B cell (primary cell): Measurements from ENCODE around the gene SERTM1. TPM values are rescaled to one million over a fixed set of nuclear protein-coding genes. Genes with fewer than 3 reads are reported as not detected.

Source experiments
- ATAC-seq: fragments of 200-7000 bp; cut with Tn5 transposase; one replicate; pipeline ENCODE4 v1.10.0; 2021; ENCODE audit warnings: low read depth, mild to moderate bottlenecking, moderate number of reproducible peaks, moderate library complexity
- CTCF ChIA-PET: fragments of 350-600 bp; sonication (Branson Sonifier 250); formaldehyde crosslinking; loops from one replicate; lab custom pipeline; 2021; ENCODE audit warnings: antibody characterized with exemption, inconsistent platforms; lab: Charles Lee
- POLR2A ChIA-PET: fragments of 350-600 bp; sonication (Branson Sonifier 250); formaldehyde crosslinking; loops from one replicate; lab custom pipeline; 2021; ENCODE audit warnings: antibody characterized with exemption; lab: Charles Lee
- DNase-seq: peaks from one replicate; pipeline ENCODE4 v3.0.0; 2013
- H2AFZ ChIP-seq: 2 replicates; pipeline ENCODE4 v1.6.1; 2012; ENCODE audit warnings: mild to moderate bottlenecking, low read depth, low read length; ENCODE audit not compliant: insufficient read depth, poor library complexity, severe bottlenecking
- H3K27ac ChIP-seq, 2 donors: 1 replicate in 1 of 2; 2 replicates in 1 of 2; pipeline ENCODE4 v1.5.1; 2012 to 2013; ENCODE audit warnings: low read length in 2 of 2, mild to moderate bottlenecking in 2 of 2, moderate library complexity in 1 of 2
- H3K27me3 ChIP-seq, 4 experiments: fragments of 200-600 bp in 1 of 4; sonication (generic) in 1 of 4; replicated peaks in 1 of 4; 1 replicate in 2 of 4; 2 replicates in 2 of 4; pipeline versions ENCODE4 v1.6.1 to v1.7.0; 2013 to 2016; ENCODE audit warnings: low read length in 3 of 4, mild to moderate bottlenecking in 2 of 4, mixed read lengths in 1 of 4, moderate library complexity in 1 of 4; ENCODE audit not compliant: insufficient read depth in 4 of 4, control insufficient read depth in 3 of 4; ENCODE audit errors: control extremely low read depth in 1 of 4
- H3K36me3 ChIP-seq, 2 experiments: replicated peaks in 1 of 2; 1 replicate in 1 of 2; 2 replicates in 1 of 2; pipeline versions ENCODE4 v1.6.1 to v1.7.1; 2013; ENCODE audit warnings: low read length in 1 of 2; ENCODE audit not compliant: insufficient read depth in 2 of 2, control insufficient read depth in 1 of 2; ENCODE audit errors: control extremely low read depth in 1 of 2, extremely low read depth in 1 of 2
- H3K4me1 ChIP-seq, 2 donors: fragments of 200-600 bp in 1 of 2; sonication (generic) in 1 of 2; 1 replicate in 1 of 2; 2 replicates in 1 of 2; pipeline versions ENCODE4 v1.5.1 to v1.6.1; 2013 to 2017; ENCODE audit warnings: low read length in 2 of 2; ENCODE audit not compliant: control insufficient read depth in 2 of 2, insufficient read depth in 2 of 2
- H3K4me2 ChIP-seq: replicated peaks from 2 replicates; pipeline ENCODE3; 2012; ENCODE audit warnings: mild to moderate bottlenecking, low read depth, low read length; ENCODE audit not compliant: poor library complexity, severe bottlenecking
- H3K4me3 ChIP-seq, 5 experiments: fragments of 200-600 bp in 1 of 5; sonication (generic) in 1 of 5; 1 replicate in 3 of 5; 2 replicates in 2 of 5; pipeline versions ENCODE4 v1.5.1 to v1.7.0; 2011 to 2016; ENCODE audit warnings: low read length in 4 of 5, mild to moderate bottlenecking in 4 of 5, low read depth in 2 of 5, control low read depth in 1 of 5, moderate library complexity in 1 of 5; ENCODE audit not compliant: insufficient read depth in 1 of 5; ENCODE audit errors: control extremely low read depth in 1 of 5, extremely low read depth in 1 of 5
- H3K79me2 ChIP-seq: fragments of 200-600 bp; sonication (generic); one replicate; pipeline ENCODE4 v1.6.0; 2016; ENCODE audit warnings: low read length; ENCODE audit not compliant: control insufficient read depth, insufficient read depth
- H3K9ac ChIP-seq: fragments of 200-600 bp; sonication (generic); 2 replicates; pipeline ENCODE4 v1.6.1; 2017; ENCODE audit warnings: mild to moderate bottlenecking, low read length, moderate library complexity
- H3K9me3 ChIP-seq, 3 donors: one replicate each; pipeline versions ENCODE4 v1.6.1 to v1.7.1; 2013; ENCODE audit warnings: low read length in 2 of 3; ENCODE audit not compliant: control insufficient read depth in 2 of 3, insufficient read depth in 1 of 3; ENCODE audit errors: control extremely low read depth in 1 of 3
- H4K20me1 ChIP-seq: 2 replicates; pipeline ENCODE4 v1.6.0; 2012; ENCODE audit warnings: mild to moderate bottlenecking, low read length; ENCODE audit not compliant: insufficient read depth, control insufficient read depth, poor library complexity, severe bottlenecking
- H3K27ac Mint-ChIP-seq: one replicate; pipeline ENCODE4 v1.8.0; 2021; ENCODE audit warnings: mixed read lengths
- H3K27me3 Mint-ChIP-seq: one replicate; pipeline ENCODE4 v1.8.0; 2021; ENCODE audit warnings: mixed read lengths
- H3K4me1 Mint-ChIP-seq: one replicate; pipeline ENCODE4 v1.8.0; 2021; ENCODE audit warnings: mixed read lengths
- H3K4me3 Mint-ChIP-seq: one replicate; pipeline ENCODE4 v1.8.0; 2021; ENCODE audit warnings: mixed read lengths
- H3K9me3 Mint-ChIP-seq: one replicate; pipeline ENCODE4 v1.8.0; 2022; ENCODE audit warnings: mixed read lengths; ENCODE audit not compliant: insufficient read depth
- EZH2 ChIP-seq: IDR thresholded peaks from 2 replicates; pipeline ENCODE4 v1.6.1; 2012; ENCODE audit warnings: borderline replicate concordance, low read depth, mild to moderate bottlenecking, moderate library complexity, low read length; ENCODE audit not compliant: insufficient read depth, poor library complexity, severe bottlenecking
- WGBS: methylation state at CpG from one replicate; pipeline ENCODE4 v1.1.5; 2013; ENCODE audit warnings: missing lambda C conversion rate; ENCODE audit not compliant: insufficient coverage; 5-methylcytosine and 5-hydroxymethylcytosine counted together
- intact Hi-C: fragments of 100-400 bp; cut with micrococcal nuclease; formaldehyde crosslinking; loops from one replicate; pipeline ENCODE4 v1.10.0; 2022
- polyA plus RNA-seq: library from polyadenylated mRNA; depleted of rRNA; stranded (reverse); fragments of >200 nt; gene quantifications from 2 replicates; pipeline ENCODE4 v1.2.3, GENCODE V29; 2012
- total RNA-seq, 2 donors: library from RNA; stranded (reverse); fragments of 120-200 nt in 1 of 2; gene quantifications; 1 replicate in 1 of 2; 2 replicates in 1 of 2; pipeline versions ENCODE4 v1.2.3 to v1.2.4, GENCODE V29; 2013 to 2022
- TF ChIP-seq, protein P1 (sequence below): fragments of 200-600 bp; IDR thresholded peaks from one replicate; pipeline ENCODE4 v1.8.0; 2022; ENCODE audit warnings: antibody characterized with exemption, mild to moderate bottlenecking

SERTM1 gene
- total and polyA plus RNA-seq, 2 donors (not counting 1 experiment from before 2014, with no cell fraction given) = not detected

DNA sequence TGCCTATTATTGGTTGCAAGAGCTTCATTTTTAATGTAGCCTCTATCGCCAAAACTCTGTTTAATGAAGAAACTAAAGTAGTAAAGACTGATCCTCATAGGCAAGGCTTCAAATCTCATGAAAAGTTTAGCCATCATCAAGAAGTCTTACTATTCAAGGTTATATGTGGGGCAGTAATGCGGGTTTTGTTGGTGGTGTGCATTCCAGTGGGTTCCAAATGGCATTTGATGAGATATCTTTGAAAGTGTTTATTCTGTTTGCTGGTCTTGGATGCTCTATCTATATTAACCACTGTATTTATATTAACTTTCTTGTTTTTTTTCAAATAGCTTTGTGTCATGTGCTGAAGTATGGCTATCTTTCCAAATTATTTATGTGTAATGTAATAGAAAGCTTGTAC is 72.2 kb downstream of the SERTM1 start:
- no peaks in the 10 kb centered on the region for H3K9me3 Mint-ChIP-seq
- H3K27me3 Mint-ChIP-seq = peaks cover 4% of the 10 kb centered on the region
- no peak for DNase-seq
- Histone ChIP-seq H4K20me1 (no peaks in the 10 kb centered on the region), H3K79me2 (no peaks in the 10 kb centered on the region), H3K9ac (no peak overlapping the region), H3K4me2 (no peak overlapping the region), H3K36me3 (no peaks in the 10 kb centered on the region), H3K27me3 (no peaks in the 10 kb centered on the region), H3K9me3 (no peaks in the 10 kb centered on the region), H3K27ac (no peak overlapping the region), H3K4me1 (no peaks in the 10 kb centered on the region), H3K4me3 (no peak overlapping the region), H2AFZ (no peak overlapping the region)
- no peak overlapping the region for H3K4me3 Mint-ChIP-seq
- intact Hi-C loops = no loop called here
- H3K4me1 Mint-ChIP-seq = no peaks in the 10 kb centered on the region
- no peak overlapping the region for H3K27ac Mint-ChIP-seq
- CTCF ChIA-PET = interaction anchor here (1.4 to 1.5 kb wide), 3 partner anchors 9 to 463 kb away, joined by 4 to 7 read pairs (median 4); no protein-coding TSS in a partner anchor
- no peak for TF ChIP-seq EZH2
- TF ChIP-seq, protein P1, sequence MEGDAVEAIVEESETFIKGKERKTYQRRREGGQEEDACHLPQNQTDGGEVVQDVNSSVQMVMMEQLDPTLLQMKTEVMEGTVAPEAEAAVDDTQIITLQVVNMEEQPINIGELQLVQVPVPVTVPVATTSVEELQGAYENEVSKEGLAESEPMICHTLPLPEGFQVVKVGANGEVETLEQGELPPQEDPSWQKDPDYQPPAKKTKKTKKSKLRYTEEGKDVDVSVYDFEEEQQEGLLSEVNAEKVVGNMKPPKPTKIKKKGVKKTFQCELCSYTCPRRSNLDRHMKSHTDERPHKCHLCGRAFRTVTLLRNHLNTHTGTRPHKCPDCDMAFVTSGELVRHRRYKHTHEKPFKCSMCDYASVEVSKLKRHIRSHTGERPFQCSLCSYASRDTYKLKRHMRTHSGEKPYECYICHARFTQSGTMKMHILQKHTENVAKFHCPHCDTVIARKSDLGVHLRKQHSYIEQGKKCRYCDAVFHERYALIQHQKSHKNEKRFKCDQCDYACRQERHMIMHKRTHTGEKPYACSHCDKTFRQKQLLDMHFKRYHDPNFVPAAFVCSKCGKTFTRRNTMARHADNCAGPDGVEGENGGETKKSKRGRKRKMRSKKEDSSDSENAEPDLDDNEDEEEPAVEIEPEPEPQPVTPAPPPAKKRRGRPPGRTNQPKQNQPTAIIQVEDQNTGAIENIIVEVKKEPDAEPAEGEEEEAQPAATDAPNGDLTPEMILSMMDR = no peak
- no CpG with 5 or more reads among the region's 2 CpGs for WGBS
- no peak for ATAC-seq
- POLR2A ChIA-PET = no interaction called here

Other genes with a start within 250 kb of the SERTM1 start
- 0.51 and 0.69 TPM in 2 replicates for gene CCNA1, start 241.5 kb upstream of the SERTM1 start, total RNA-seq
- 0.15 and 0.37 TPM in 2 replicates for gene CCNA1, start 241.5 kb upstream of the SERTM1 start, polyA plus RNA-seq
- gene RFXAP, start 145.2 kb downstream of the SERTM1 start, total RNA-seq = 9.6 and 13.5 TPM in 2 replicates
- 6.6 and 7.0 TPM in 2 replicates for gene RFXAP, start 145.2 kb downstream of the SERTM1 start, polyA plus RNA-seq
- not detected in 2 replicates for gene SMAD9, start 246.2 kb downstream of the SERTM1 start, total RNA-seq
- not detected in 2 replicates for gene SMAD9, start 246.2 kb downstream of the SERTM1 start, polyA plus RNA-seq